Measurements from ENCODE around the gene ATP5F1A.

The ATP5F1A gene

GRCh38 chr18:46042571-46043123, 55.4 kb downstream of the ATP5F1A start:
- peak overlapping the region; percentile 27 for H3K4me3 Mint-ChIP-seq
- H3K36me3 Mint-ChIP-seq = peaks cover 10% of the 10 kb centered on the region

GRCh38 chr18:46040747-46041104, 57.4 kb downstream of the ATP5F1A start:
- Mint-ChIP-seq H3K36me3 (peaks cover 10% of the 10 kb centered on the region), H3K27me3 (no peaks in the 10 kb centered on the region), H3K4me3 (no peak overlapping the region), H3K4me1 (ENCODE audit: low read depth) (peaks cover 41% of the 10 kb centered on the region), H3K9me3 (ENCODE audit: low read depth) (no peaks in the 10 kb centered on the region), H3K27ac (peak overlapping the region; percentile 61)

More at GRCh38 chr18:46042571-46043123, 55.4 kb downstream of the ATP5F1A start:
- H3K4me1 Mint-ChIP-seq (ENCODE audit: low read depth) = peaks cover 49% of the 10 kb centered on the region
- no peaks in the 10 kb centered on the region for H3K9me3 Mint-ChIP-seq (ENCODE audit: low read depth)
- peak overlapping the region; percentile 75 for H3K27ac Mint-ChIP-seq
- no peaks in the 10 kb centered on the region for H3K27me3 Mint-ChIP-seq

GRCh38 chr18:46040033-46040746, 57.9 kb downstream of the ATP5F1A start:
- H3K27me3 Mint-ChIP-seq = no peaks in the 10 kb centered on the region
- no peak overlapping the region for H3K27ac Mint-ChIP-seq
- H3K36me3 Mint-ChIP-seq = peaks cover 9% of the 10 kb centered on the region
- H3K4me3 Mint-ChIP-seq = no peak overlapping the region
- H3K4me1 Mint-ChIP-seq (ENCODE audit: low read depth) = peaks cover 40% of the 10 kb centered on the region
- no peaks in the 10 kb centered on the region for H3K9me3 Mint-ChIP-seq (ENCODE audit: low read depth)

GRCh38 chr18:46037512-46038305, 60.4 kb downstream of the ATP5F1A start:
- Mint-ChIP-seq H3K4me3 (no peak overlapping the region), H3K27me3 (no peaks in the 10 kb centered on the region), H3K9me3 (ENCODE audit: low read depth) (no peaks in the 10 kb centered on the region), H3K27ac (no peak overlapping the region), H3K36me3 (peaks cover 10% of the 10 kb centered on the region), H3K4me1 (ENCODE audit: low read depth) (peaks cover 29% of the 10 kb centered on the region)

GRCh38 chr18:46035696-46036680, 62.1 kb downstream of the ATP5F1A start:
- peaks cover 14% of the 10 kb centered on the region for H3K36me3 Mint-ChIP-seq
- H3K4me3 Mint-ChIP-seq = no peak overlapping the region
- H3K9me3 Mint-ChIP-seq (ENCODE audit: low read depth) = no peaks in the 10 kb centered on the region
- H3K27me3 Mint-ChIP-seq = no peaks in the 10 kb centered on the region
- no peak overlapping the region for H3K27ac Mint-ChIP-seq
- peaks cover 15% of the 10 kb centered on the region for H3K4me1 Mint-ChIP-seq (ENCODE audit: low read depth)

GRCh38 chr18:46034230-46034629, 63.9 kb downstream of the ATP5F1A start:
- H3K27me3 Mint-ChIP-seq = no peaks in the 10 kb centered on the region
- H3K36me3 Mint-ChIP-seq = peaks cover 11% of the 10 kb centered on the region
- H3K4me1 Mint-ChIP-seq (ENCODE audit: low read depth) = no peaks in the 10 kb centered on the region
- no peak overlapping the region for H3K4me3 Mint-ChIP-seq
- no peaks in the 10 kb centered on the region for H3K9me3 Mint-ChIP-seq (ENCODE audit: low read depth)
- H3K27ac Mint-ChIP-seq = no peak overlapping the region

- H3K4me3 Mint-ChIP-seq = no peak overlapping the region
- H3K4me1 Mint-ChIP-seq (ENCODE audit: low read depth) = peaks cover 7% of the 10 kb centered on the region
- no peaks in the 10 kb centered on the region for H3K27me3 Mint-ChIP-seq
- H3K9me3 Mint-ChIP-seq (ENCODE audit: low read depth) = no peaks in the 10 kb centered on the region
- peaks cover 12% of the 10 kb centered on the region for H3K36me3 Mint-ChIP-seq
- no peak overlapping the region for H3K27ac Mint-ChIP-seq
Observed at GRCh38 chr18:46031741-46032140, 66.4 kb downstream of the ATP5F1A start.

Measured in activated naive CD8-positive, alpha-beta T cell (primary cell).